ENCODE data around the gene INHBC. TPM values are rescaled to one million over a fixed set of nuclear protein-coding genes. Genes with fewer than 3 reads are reported as not detected.
A peak's percentile ranks its signal among the peaks of the same experiment; 100 is the strongest.

INHBC gene
- total RNA-seq, 1 donor from 2014 or later, result not detected

DNA sequence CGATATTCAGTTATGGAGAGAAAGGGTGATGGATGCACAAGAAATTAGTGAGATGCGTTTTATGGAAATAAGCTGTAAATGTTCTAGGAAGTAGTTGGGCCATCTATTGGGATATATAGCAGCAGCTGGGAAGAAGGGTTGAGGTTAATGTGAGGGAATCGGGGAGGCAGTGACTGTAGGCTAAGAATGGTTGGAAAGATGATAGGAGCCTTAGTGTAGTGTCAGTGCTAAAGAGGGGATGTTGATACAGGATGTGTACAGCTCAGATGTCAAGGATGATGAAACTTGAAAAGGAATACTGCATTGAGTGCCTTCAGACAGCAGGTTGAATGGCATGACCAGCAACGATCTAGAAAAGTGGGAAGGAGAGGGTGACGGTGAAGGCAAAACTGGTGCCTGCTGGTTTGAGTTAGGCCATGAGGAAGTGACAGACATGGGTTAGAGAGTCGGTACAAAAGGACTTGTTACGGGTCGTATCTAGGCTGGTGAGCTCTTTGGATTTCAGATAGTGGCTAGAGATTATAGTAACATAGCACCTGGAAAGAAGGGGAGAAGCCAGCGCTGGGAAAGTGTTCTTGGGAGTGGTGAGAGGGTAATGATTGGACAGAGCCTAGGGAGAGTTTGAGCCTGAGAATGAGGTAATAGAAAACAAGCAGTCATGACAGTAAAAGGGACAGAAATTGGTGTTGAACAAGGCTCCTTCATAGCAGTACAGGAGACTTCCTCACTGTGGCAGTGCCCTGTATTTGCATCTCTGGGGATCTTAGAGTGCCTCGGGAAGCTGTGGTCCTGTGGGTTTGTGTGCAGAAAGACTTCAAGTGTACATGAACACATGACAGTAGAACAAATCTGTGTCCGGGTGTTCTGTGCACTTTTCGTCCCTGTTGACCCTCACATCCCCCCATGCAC lies 62.9 kb downstream of the INHBC start:
- H3K36me3 ChIP-seq (ENCODE audit: control insufficient read depth, insufficient read depth, low read length), result peaks cover 36% of the 10 kb centered on the region
- DNase-seq (ENCODE audit: low read depth) (no peak), FAIRE-seq (peak; percentile 91)
- H3K4me3 ChIP-seq (ENCODE audit: low read depth, low read length), result no peak overlapping the region
- H3K27me3 ChIP-seq (ENCODE audit: control insufficient read depth, insufficient read depth, low read length), result no peaks in the 10 kb centered on the region
- TF ChIP-seq, protein P1, sequence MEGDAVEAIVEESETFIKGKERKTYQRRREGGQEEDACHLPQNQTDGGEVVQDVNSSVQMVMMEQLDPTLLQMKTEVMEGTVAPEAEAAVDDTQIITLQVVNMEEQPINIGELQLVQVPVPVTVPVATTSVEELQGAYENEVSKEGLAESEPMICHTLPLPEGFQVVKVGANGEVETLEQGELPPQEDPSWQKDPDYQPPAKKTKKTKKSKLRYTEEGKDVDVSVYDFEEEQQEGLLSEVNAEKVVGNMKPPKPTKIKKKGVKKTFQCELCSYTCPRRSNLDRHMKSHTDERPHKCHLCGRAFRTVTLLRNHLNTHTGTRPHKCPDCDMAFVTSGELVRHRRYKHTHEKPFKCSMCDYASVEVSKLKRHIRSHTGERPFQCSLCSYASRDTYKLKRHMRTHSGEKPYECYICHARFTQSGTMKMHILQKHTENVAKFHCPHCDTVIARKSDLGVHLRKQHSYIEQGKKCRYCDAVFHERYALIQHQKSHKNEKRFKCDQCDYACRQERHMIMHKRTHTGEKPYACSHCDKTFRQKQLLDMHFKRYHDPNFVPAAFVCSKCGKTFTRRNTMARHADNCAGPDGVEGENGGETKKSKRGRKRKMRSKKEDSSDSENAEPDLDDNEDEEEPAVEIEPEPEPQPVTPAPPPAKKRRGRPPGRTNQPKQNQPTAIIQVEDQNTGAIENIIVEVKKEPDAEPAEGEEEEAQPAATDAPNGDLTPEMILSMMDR (IDR thresholded peaks at IDR 0.05; ENCODE audit: insufficient read depth, low read length, severe bottlenecking), result no peak

DNA sequence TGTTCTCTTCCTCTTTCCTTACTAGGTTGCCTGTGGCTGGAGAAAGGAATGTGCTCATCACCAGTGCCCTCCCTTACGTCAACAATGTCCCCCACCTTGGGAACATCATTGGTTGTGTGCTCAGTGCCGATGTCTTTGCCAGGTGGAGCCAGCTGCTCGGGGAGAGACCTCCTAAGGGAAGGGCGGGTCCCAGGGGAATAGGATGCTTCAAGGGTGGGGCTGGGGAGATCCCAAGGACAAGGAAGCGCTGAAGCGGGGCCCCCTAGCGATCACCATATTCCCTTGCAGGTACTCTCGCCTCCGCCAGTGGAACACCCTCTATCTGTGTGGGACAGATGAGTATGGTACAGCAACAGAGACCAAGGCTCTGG lies 63.5 kb downstream of the INHBC start:
- FAIRE-seq (no peak), DNase-seq (ENCODE audit: low read depth) (no peak)
- Histone ChIP-seq H3K4me3 (ENCODE audit: low read depth, low read length) (no peak overlapping the region), H3K27me3 (ENCODE audit: control insufficient read depth, insufficient read depth, low read length) (no peaks in the 10 kb centered on the region), H3K36me3 (ENCODE audit: control insufficient read depth, insufficient read depth, low read length) (peaks cover 32% of the 10 kb centered on the region)
- TF ChIP-seq, protein P1 (IDR thresholded peaks at IDR 0.05; ENCODE audit: insufficient read depth, low read length, severe bottlenecking), result no peak

DNA sequence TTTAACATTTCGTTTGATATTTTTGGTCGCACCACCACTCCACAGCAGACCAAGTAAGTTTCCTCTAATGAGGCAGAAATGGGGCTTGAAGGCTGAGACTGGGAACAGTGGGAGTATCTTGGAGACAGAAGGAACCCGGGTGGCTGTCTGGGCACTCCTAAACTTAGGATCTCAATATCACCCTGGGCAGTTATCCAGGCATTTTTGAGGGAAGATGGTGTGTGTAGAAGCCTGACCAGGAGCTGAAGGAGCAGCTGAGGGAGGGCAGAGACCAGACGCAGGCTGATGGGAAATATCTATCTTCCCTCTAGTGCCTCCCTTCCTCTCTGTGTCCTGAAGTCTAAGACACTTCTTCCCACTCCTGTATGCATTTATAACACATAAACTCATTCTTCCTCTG lies 64.0 kb downstream of the INHBC start:
- DNase-seq (ENCODE audit: low read depth), result no peak
- no peak for FAIRE-seq
- Histone ChIP-seq H3K4me3 (ENCODE audit: low read depth, low read length) (no peak overlapping the region), H3K36me3 (ENCODE audit: control insufficient read depth, insufficient read depth, low read length) (peaks cover 34% of the 10 kb centered on the region), H3K27me3 (ENCODE audit: control insufficient read depth, insufficient read depth, low read length) (no peaks in the 10 kb centered on the region)
- TF ChIP-seq, protein P1 (IDR thresholded peaks at IDR 0.05; ENCODE audit: insufficient read depth, low read length, severe bottlenecking), result no peak

DNA sequence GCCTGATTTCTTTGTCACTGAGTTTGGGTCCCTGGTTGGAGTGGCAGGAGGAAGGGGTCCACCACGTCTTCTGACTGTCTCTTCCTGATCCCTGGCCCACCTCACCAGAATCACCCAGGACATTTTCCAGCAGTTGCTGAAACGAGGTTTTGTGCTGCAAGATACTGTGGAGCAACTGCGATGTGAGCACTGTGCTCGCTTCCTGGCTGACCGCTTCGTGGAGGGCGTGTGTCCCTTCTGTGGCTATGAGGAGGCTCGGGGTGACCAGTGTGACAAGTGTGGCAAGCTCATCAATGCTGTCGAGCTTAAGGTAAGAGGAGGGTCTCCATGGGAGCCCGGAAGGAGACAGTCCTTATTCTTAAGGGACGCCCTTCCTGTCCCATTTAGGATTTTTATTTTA lies 65.6 kb downstream of the INHBC start:
- FAIRE-seq, result no peak
- TF ChIP-seq, protein P1 (IDR thresholded peaks at IDR 0.05; ENCODE audit: insufficient read depth, low read length, severe bottlenecking), result no peak
- no peak for DNase-seq (ENCODE audit: low read depth)
- H3K27me3 ChIP-seq (ENCODE audit: control insufficient read depth, insufficient read depth, low read length), result no peaks in the 10 kb centered on the region
- no peak overlapping the region for H3K4me3 ChIP-seq (ENCODE audit: low read depth, low read length)
- H3K36me3 ChIP-seq (ENCODE audit: control insufficient read depth, insufficient read depth, low read length), result peaks cover 41% of the 10 kb centered on the region

Other genes with a start within 250 kb of the INHBC start
- gene NXPH4, start 218.0 kb upstream of the INHBC start, total RNA-seq, result 0.53 and 1.9 TPM in 2 replicates
- gene SHMT2, start 205.1 kb upstream of the INHBC start, total RNA-seq, result 357 and 413 TPM in 2 replicates
- gene STAC3, start 183.6 kb upstream of the INHBC start, total RNA-seq, result 0.26 and 0.51 TPM in 2 replicates
- 5.5 and 6.4 TPM in 2 replicates for gene R3HDM2, start 3.7 kb upstream of the INHBC start, total RNA-seq
- gene INHBE, start 20.5 kb downstream of the INHBC start, total RNA-seq, result 0.26 and 1.3 TPM in 2 replicates
- under 0.01 and 0.26 TPM in 2 replicates for gene GLI1, start 25.0 kb downstream of the INHBC start, total RNA-seq
- not detected in 2 replicates for gene ARHGAP9, start 45.1 kb downstream of the INHBC start, total RNA-seq
- 374 and 477 TPM in 2 replicates for gene MARS1, start 53.3 kb downstream of the INHBC start, total RNA-seq
- 213 and 231 TPM in 2 replicates for gene DDIT3, start 85.7 kb downstream of the INHBC start, total RNA-seq
- gene MBD6, start 88.0 kb downstream of the INHBC start, total RNA-seq, result 5.0 and 5.1 TPM in 2 replicates
- gene DCTN2, start 112.4 kb downstream of the INHBC start, total RNA-seq, result 65.8 and 87.9 TPM in 2 replicates
- under 0.01 and 0.26 TPM in 2 replicates for gene KIF5A, start 115.3 kb downstream of the INHBC start, total RNA-seq
- 38.4 and 46.3 TPM in 2 replicates for gene PIP4K2C, start 156.4 kb downstream of the INHBC start, total RNA-seq
- gene DTX3, start 170.0 kb downstream of the INHBC start, total RNA-seq, result 1.5 and 3.7 TPM in 2 replicates
- 0.26 and 0.53 TPM in 2 replicates for gene ARHGEF25, start 176.7 kb downstream of the INHBC start, total RNA-seq
- gene B4GALNT1, start 198.4 kb downstream of the INHBC start, total RNA-seq, result 0.13 TPM in 1 of 2 replicates, not detected in the other

All from bronchial epithelial cell (primary cell).